HG02870 (cell line): ENCODE results near the gene CYP4X1.
"Not testable (repeated sequence)": the region's sequence is repeated elsewhere in the genome, so short reads cannot be mapped to it uniquely, and the experiment has no call there.

ENCODE experiments used
- ATAC-seq: cut with Tn5 transposase; IDR thresholded peaks from one replicate; pipeline ENCODE4 v1.9.1; 2021; ENCODE audit warnings: mild to moderate bottlenecking, moderate library complexity; ENCODE audit not compliant: unreplicated experiment

CYP4X1 gene

GRCh38 chr1:47023268-47024140, at the start of gene CYP4X1:
TSS of gene CYP4X1 (plus strand) at chr1:47023669. CDS start at chr1:47023818, 149 bp downstream.
- ATAC-seq, result no peak

- no peak for ATAC-seq
Observed at GRCh38 chr1:46983166-46983829, 40.2 kb upstream of the CYP4X1 start.

- ATAC-seq, result no peak
Observed at GRCh38 chr1:46983830-46984586, 39.5 kb upstream of the CYP4X1 start.

GRCh38 chr1:46990541-46990940, 32.9 kb upstream of the CYP4X1 start:
- ATAC-seq, result not testable (repeated sequence)

- no peak for ATAC-seq
Observed at GRCh38 chr1:46991083-46991923, 32.2 kb upstream of the CYP4X1 start.

GRCh38 chr1:46996659-46997281, 26.7 kb upstream of the CYP4X1 start:
- ATAC-seq, result no peak

GRCh38 chr1:47002211-47002610, 21.3 kb upstream of the CYP4X1 start:
- ATAC-seq, result no peak

GRCh38 chr1:47003896-47004403, 19.5 kb upstream of the CYP4X1 start:
- ATAC-seq, result no peak

GRCh38 chr1:47006437-47006836, 17.0 kb upstream of the CYP4X1 start:
- not testable (repeated sequence) for ATAC-seq

GRCh38 chr1:47013293-47013692, 10.2 kb upstream of the CYP4X1 start:
- ATAC-seq, result no peak

- ATAC-seq, result no peak
Observed at GRCh38 chr1:47021070-47021469, 2.4 kb upstream of the CYP4X1 start.

GRCh38 chr1:47024141-47024801, 802 bp downstream of the CYP4X1 start:
- ATAC-seq, result no peak

- no peak for ATAC-seq
Observed at GRCh38 chr1:47030170-47030805, 6.8 kb downstream of the CYP4X1 start.

GRCh38 chr1:47031059-47031458, 7.6 kb downstream of the CYP4X1 start:
- ATAC-seq, result no peak

- ATAC-seq, result no peak
Observed at GRCh38 chr1:47031585-47031984, 8.1 kb downstream of the CYP4X1 start.

GRCh38 chr1:47036764-47037163, 13.3 kb downstream of the CYP4X1 start:
- no peak for ATAC-seq

GRCh38 chr1:47059376-47059775, 35.9 kb downstream of the CYP4X1 start:
- ATAC-seq, result no peak

GRCh38 chr1:47067097-47067594, 43.7 kb downstream of the CYP4X1 start, which contains the start of gene CYP4Z1:
TSS of gene CYP4Z1 (plus strand) at chr1:47067231. CDS start at chr1:47067491, 260 bp downstream.
- no peak for ATAC-seq
